RCC 7860 (cell line): ENCODE results near the gene SIM2.

Experiments used
- DNase-seq: peaks from one replicate; pipeline ENCODE4 v3.0.0-alpha.2; 2015; ENCODE audit warnings: low spot score
- FAIRE-seq: peaks from 2 replicates; lab custom pipeline; 2012; peaks lifted over from hg19 to GRCh38; lab: Jason Lieb, UNC

Gene SIM2

GRCh38 chr21:36757196-36757595 lies 58.3 kb downstream of the SIM2 start:
- DNase-seq (no peak), FAIRE-seq (no peak)

GRCh38 chr21:36759348-36760083 lies 60.6 kb downstream of the SIM2 start:
- FAIRE-seq (no peak), DNase-seq (no peak)

GRCh38 chr21:36761685-36762084 lies 62.8 kb downstream of the SIM2 start:
- FAIRE-seq (no peak), DNase-seq (no peak)

- DNase-seq: no peak
- no peak for FAIRE-seq
These were observed 63.7 kb downstream of the SIM2 start for GRCh38 chr21:36762642-36763041.

DNA sequence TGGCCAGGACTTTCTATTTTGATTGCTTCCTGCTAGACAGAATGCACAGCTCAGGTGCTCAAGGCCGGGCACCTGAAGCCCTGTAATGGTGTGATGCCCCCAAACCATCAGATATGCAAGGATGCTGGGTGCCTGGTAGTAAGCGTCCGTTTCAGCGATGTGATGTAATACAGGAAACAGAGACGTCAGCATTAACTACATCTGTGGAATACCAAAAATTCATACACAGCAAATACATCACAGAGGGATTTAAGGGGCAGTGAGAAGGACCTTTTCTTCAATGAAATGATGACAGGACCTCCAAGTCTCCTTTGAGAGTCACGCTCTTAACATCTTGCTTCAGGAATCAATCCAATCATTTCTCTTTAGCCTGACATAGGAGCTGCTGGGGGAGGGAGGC lies 64.4 kb downstream of the SIM2 start:
- no peak for FAIRE-seq

DNA sequence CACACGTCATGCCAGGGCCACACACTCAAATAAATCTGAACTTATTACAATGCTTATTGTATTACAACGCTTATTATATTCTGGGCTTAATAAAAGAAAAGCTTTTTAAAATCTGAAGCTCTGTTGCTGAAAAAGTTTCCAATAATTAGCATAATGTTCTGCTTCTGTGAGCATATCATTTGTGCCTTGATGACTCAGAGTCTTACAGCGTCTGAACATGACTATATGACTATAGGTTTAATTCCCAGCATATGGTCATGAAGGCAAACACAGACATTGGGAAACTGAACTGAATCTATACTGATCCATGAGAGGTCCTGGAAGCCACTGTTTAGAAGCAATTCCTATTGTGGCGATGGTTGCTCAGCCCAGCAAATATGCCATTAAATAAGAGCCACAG lies 66.3 kb downstream of the SIM2 start:
- FAIRE-seq (no peak), DNase-seq (no peak)

More for the DNA sequence above, 64.4 kb downstream of the SIM2 start:
- DNase-seq: no peak

- no peak for DNase-seq
These were observed 67.6 kb downstream of the SIM2 start for GRCh38 chr21:36766511-36766910.

DNA sequence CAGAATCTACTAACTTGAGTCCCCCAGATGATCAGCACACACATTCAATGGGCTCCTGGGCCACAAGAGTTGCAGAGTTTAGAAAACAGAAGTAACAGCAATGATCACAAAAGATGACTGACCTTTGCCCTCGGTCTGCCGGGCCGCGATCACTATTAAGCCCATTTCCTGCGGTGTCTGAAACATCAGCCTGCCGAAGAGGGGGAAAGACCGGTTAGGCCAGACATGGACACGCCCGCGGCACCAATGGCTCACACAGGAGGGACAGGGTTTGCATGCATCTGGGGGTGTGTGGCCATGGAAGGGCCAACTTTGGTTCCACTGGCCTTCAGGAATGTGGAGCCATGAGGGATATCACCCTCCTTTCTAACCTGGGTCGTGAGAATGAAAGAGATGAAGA lies 68.2 kb downstream of the SIM2 start:
- FAIRE-seq (no peak), DNase-seq (no peak)

More at GRCh38 chr21:36766511-36766910, 67.6 kb downstream of the SIM2 start:
- FAIRE-seq: no peak

DNA sequence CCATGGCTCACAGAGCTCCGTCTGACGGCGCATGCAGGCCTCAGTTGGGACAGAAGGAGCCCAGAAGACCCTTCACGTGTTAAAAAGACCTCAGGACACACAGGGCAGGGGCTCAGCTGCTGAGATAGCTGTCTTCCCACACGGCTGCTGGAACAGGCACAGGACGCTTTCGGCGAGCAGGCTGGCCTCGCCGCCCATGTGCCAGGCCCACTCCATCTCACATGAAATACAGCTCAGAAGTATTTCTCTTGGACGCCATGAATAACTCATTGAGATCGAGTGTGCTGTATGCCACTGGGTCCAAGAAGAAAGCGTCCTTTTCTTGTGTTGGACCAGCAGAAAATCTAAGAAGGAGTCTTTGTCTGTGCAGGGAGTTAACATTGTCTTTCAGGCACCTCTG lies 69.6 kb downstream of the SIM2 start:
- no peak for FAIRE-seq
- DNase-seq: no peak

GRCh38 chr21:36769051-36769839 lies 70.3 kb downstream of the SIM2 start:
- FAIRE-seq: no peak

GRCh38 chr21:36773117-36773516 lies 74.2 kb downstream of the SIM2 start:
- FAIRE-seq (peak; percentile 53), DNase-seq (peak; percentile 36)

More at GRCh38 chr21:36769051-36769839, 70.3 kb downstream of the SIM2 start:
- no peak for DNase-seq

DNA sequence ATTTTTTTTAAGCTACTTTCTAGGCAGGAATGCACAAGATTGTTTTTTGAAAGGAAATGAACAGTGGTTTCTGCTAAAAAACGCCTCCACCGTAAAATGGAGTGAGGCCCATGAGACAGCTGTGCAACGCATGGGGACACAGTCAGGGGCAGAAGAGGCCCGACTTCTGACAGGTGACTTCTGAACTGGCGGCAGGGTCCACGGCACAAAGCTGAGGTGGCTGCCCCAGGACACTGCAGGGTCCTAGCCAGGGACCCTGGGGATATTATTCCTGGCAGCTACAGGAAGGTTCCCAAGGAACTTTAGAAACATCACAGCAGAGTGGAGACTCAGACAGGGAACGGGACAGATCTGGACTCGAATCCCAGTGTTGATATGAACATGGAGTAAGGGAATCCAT lies 75.1 kb downstream of the SIM2 start:
- FAIRE-seq (no peak), DNase-seq (no peak)

GRCh38 chr21:36776981-36777617 lies 78.2 kb downstream of the SIM2 start:
- no peak for DNase-seq
- FAIRE-seq: no peak

DNA sequence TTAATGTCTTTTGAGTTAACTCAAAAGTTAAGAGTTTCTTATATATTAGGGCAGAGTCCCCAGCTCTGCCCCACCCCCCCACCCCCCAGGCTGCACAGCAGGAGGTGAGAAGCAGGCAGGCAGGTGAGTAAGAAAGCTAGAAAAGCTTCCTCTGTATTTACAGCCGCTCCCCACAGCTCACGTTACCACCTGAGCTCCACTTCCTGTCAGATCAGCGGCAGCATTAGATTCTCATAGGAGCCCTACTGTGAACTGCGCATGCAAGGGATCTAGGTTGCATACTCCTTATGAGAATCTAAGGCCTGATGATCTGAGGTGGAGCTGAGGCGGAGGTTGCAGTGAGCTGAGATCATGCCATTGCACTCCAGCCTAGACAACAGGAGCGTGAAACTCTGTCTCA lies 81.9 kb downstream of the SIM2 start:
- DNase-seq (no peak), FAIRE-seq (no peak)

GRCh38 chr21:36783612-36784374 lies 84.9 kb downstream of the SIM2 start:
- FAIRE-seq (peak; percentile 94), DNase-seq (peak; percentile 97)

- FAIRE-seq (no peak), DNase-seq (no peak)
These were observed 86.0 kb downstream of the SIM2 start for GRCh38 chr21:36784947-36785346.

DNA sequence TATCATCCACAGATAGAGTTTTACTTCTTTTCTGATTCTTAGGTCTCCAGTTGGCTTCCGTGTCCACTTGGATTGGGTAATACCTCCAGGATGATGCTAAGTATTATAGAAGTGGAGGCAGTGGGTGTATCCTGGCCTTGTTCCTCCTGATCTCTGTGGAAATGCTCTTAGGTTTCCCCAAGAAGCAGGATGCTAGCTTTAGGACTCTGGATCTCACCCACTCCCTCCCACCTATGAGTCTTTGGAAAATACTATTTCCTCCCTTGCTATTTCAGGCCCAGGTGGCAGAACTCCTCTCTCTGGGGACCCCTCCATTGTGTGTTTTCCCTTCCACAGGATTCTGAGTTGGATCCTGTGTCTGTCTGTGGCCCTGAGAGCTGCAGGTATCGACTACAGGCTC lies 86.7 kb downstream of the SIM2 start:
- FAIRE-seq: no peak
- no peak for DNase-seq

GRCh38 chr21:36786186-36786585 lies 87.3 kb downstream of the SIM2 start:
- DNase-seq: no peak
- FAIRE-seq: no peak

DNA sequence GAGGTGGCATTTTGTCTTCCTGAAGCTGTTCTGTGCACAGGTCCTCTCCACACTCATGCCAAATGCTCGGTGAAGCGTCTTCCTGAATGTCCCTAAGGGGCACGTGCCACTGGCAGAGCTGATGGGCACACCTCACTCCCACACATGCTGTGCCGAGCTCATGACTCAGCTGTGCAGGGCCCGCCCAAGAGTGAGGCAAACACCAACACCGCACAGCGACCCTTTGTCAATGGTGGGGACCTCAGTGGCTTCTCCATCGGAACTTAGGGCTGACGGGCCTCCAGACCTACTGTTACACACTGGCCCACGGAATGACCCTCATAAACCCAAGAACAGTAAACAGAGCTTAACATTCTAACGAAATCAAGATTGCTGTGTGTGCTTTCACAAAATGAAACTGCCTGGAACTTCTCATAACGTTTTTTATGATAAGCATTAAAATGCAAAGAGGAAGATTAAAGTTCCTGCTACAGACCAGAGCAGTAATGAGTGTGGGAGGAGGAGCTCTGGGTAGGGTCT lies 89.3 kb downstream of the SIM2 start:
- FAIRE-seq (peak; percentile 27), DNase-seq (peak; percentile 75)

DNA sequence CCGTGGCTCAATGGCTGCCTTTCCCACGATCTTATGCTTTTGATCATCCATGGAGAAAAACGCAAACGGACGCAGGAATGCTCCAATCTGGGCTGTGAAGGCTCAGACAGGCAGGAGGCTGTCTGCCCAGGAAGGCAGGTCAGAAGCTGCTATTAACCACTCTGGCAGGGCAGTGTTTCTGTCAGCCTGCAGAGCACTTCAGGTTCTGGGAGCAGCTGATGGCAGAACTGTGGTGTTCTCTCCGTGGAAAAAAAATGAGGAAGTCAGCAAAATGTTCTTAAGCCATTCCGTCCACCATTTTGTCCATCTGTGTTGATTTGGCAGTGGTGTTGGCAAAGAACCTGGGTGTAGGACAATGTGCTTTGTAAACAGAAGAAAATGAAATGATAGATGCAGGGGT lies 91.7 kb downstream of the SIM2 start:
- FAIRE-seq: no peak
- no peak for DNase-seq

DNA sequence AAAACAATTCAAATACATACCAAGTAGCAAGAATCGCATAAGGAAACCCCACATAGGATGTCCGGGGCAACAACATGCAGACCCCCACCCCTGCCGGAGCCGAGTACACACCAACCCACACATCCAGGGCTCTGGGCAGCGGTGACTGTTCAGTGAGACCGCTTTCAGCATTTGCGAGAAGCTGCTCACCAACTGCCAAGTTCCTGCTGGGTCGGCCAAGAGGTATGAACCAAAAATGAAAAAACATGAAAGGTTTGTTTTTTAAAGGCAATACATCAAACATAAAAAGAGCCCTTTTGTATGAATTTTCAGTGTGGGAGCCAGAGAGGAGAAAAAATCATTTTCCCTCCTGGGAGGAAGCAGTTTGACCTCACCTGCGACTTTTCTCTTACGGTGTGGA lies 92.3 kb downstream of the SIM2 start:
- FAIRE-seq: no peak

More for the DNA sequence above, 92.3 kb downstream of the SIM2 start:
- DNase-seq: no peak
